A673 (cell line): Measurements from ENCODE around the gene CLEC9A. TPM values are rescaled to one million over a fixed set of nuclear protein-coding genes. Genes with fewer than 3 reads are reported as not detected.

Experiments used
- BruUV-seq: library from RNA; stranded (reverse); fragments of 400-500 nt; replicated peaks from 2 replicates; lab custom pipeline; 2021; lab: Mats Ljungman, UMichigan
- CTCF ChIA-PET: fragments of 300-600 bp; sonication (Branson Sonifier 250); formaldehyde crosslinking; loops from one replicate; lab custom pipeline; 2022; ENCODE audit warnings: antibody characterized with exemption; lab: Charles Lee
- POLR2A ChIA-PET: fragments of 300-600 bp; sonication (Branson Sonifier 250); formaldehyde crosslinking; loops from one replicate; lab custom pipeline; 2022; ENCODE audit warnings: antibody characterized with exemption; ENCODE audit not compliant: low non-redundant PET; lab: Charles Lee
- DNase-seq: peaks from one replicate; pipeline ENCODE4 v3.0.0-alpha.2; 2015; ENCODE audit warnings: low spot score
- H3K27ac ChIP-seq: fragments of 200-600 bp; sonication (generic); 2 replicates; pipeline ENCODE4 v1.5.1; 2016; ENCODE audit warnings: mixed run types, low read depth, mild to moderate bottlenecking, mixed read lengths, antibody characterized with exemption, low read length; ENCODE audit not compliant: poor library complexity, severe bottlenecking
- H3K27me3 ChIP-seq: fragments of 200-600 bp; sonication (generic); replicated peaks from 2 replicates; pipeline ENCODE4 v1.6.1; 2017; ENCODE audit warnings: mixed run types, low read depth, mild to moderate bottlenecking, mixed read lengths, antibody characterized with exemption, low read length; ENCODE audit not compliant: insufficient read depth, poor library complexity
- H3K36me3 ChIP-seq: fragments of 200-600 bp; sonication (generic); 2 replicates; pipeline ENCODE4 v1.6.1; 2016; ENCODE audit warnings: mixed run types, mild to moderate bottlenecking, mixed read lengths, antibody characterized with exemption, low read length; ENCODE audit not compliant: insufficient read depth, poor library complexity, severe bottlenecking
- H3K4me1 ChIP-seq: fragments of 200-600 bp; sonication (generic); 2 replicates; pipeline ENCODE4 v1.6.1; 2017; ENCODE audit warnings: mixed run types, mild to moderate bottlenecking, mixed read lengths, antibody characterized with exemption, low read length; ENCODE audit not compliant: insufficient read depth, poor library complexity, severe bottlenecking
- H3K4me3 ChIP-seq: fragments of 200-600 bp; sonication (generic); 2 replicates; pipeline ENCODE4 v1.5.1; 2016; ENCODE audit warnings: low read depth, mixed run types, mild to moderate bottlenecking, mixed read lengths, low read length; ENCODE audit not compliant: poor library complexity, severe bottlenecking
- H3K9me3 ChIP-seq: fragments of 200-600 bp; sonication (generic); 2 replicates; pipeline ENCODE4 v1.6.1; 2016; ENCODE audit warnings: mixed run types, low read depth, mild to moderate bottlenecking, mixed read lengths, antibody characterized with exemption, low read length; ENCODE audit not compliant: poor library complexity, severe bottlenecking
- CTCF ChIP-seq: fragments of 300-800, 200-600 bp; sonication (generic); conservative IDR thresholded peaks from 2 replicates; pipeline ENCODE4 v1.5.1; 2017; ENCODE audit warnings: low read depth, mild to moderate bottlenecking, antibody characterized with exemption, low read length, moderate library complexity, mixed read lengths
- EZH2 ChIP-seq: fragments of 200-600 bp; sonication (generic); IDR thresholded peaks from 2 replicates; pipeline ENCODE4 v1.6.1; 2017; ENCODE audit warnings: borderline replicate concordance, low read depth, mild to moderate bottlenecking, mixed read lengths, antibody characterized with exemption, low read length; ENCODE audit not compliant: poor library complexity, severe bottlenecking
- intact Hi-C: fragments of 100-400 bp; cut with micrococcal nuclease; formaldehyde crosslinking; loops from one replicate; pipeline ENCODE4 v1.10.0; 2022; ENCODE audit not compliant: unreplicated experiment
- total RNA-seq: library from RNA; stranded (reverse); gene quantifications from 2 replicates; pipeline ENCODE4 v1.2.3, GENCODE V29; 2021

Gene CLEC9A
- total RNA-seq, 1 experiment from 2014 or later: not detected

- POLR2A ChIA-PET: no interaction called here
- Histone ChIP-seq H3K27me3 (no peaks in the 10 kb centered on the region), H3K9me3 (no peaks in the 10 kb centered on the region), H3K4me3 (no peak overlapping the region), H3K36me3 (no peaks in the 10 kb centered on the region), H3K4me1 (no peaks in the 10 kb centered on the region), H3K27ac (no peak overlapping the region)
- BruUV-seq: no TSS peak
- intact Hi-C loops: no loop called here
- DNase-seq: no peak
- TF ChIP-seq CTCF (no peak), EZH2 (no peak)
- CTCF ChIA-PET: no interaction called here
Observed at GRCh38 chr12:10097521-10097920, 67.0 kb downstream of the CLEC9A start.

- no peak within 1 kb of the TSS for H3K27ac ChIP-seq
- no peak within 1 kb of the TSS for H3K4me3 ChIP-seq
- ChIA-PET CTCF (no interaction called here), POLR2A (no interaction called here)
- no TSS peak for BruUV-seq
- intact Hi-C loops: no loop called here
- DNase-seq: no peak
- no peaks in the 10 kb centered on the region for H3K36me3 ChIP-seq
- no peak for TF ChIP-seq CTCF
- no peak for TF ChIP-seq EZH2
- no peaks in the 10 kb centered on the region for H3K27me3 ChIP-seq
- no peaks in the 10 kb centered on the region for H3K4me1 ChIP-seq
- H3K9me3 ChIP-seq: no peaks in the 10 kb centered on the region
Observed at GRCh38 chr12:10098791-10099190, 68.3 kb downstream of the CLEC9A start, which contains the start of gene CLEC1A. CLEC1A (minus strand) TSS chr12:10098985; CDS start chr12:10098922, 63 bp downstream.

- TF ChIP-seq CTCF (no peak), EZH2 (no peak)
- POLR2A ChIA-PET: no interaction called here
- intact Hi-C loops: no loop called here
- no TSS peak for BruUV-seq
- no peaks in the 10 kb centered on the region for H3K27me3 ChIP-seq
- no peak overlapping the region for H3K27ac ChIP-seq
- H3K4me1 ChIP-seq: no peaks in the 10 kb centered on the region
- CTCF ChIA-PET: no interaction called here
- H3K9me3 ChIP-seq: no peaks in the 10 kb centered on the region
- DNase-seq: no peak
- H3K36me3 ChIP-seq: no peaks in the 10 kb centered on the region
- H3K4me3 ChIP-seq: no peak overlapping the region
Observed at GRCh38 chr12:10101042-10101579, 70.6 kb downstream of the CLEC9A start.
